Coronary artery (tissue), 2 donors: ENCODE data around the gene RALGAPB.
"Not testable (repeated sequence)": the region's sequence is repeated elsewhere in the genome, so short reads cannot be mapped to it uniquely, and the experiment has no call there.

ENCODE experiments used
- DNase-seq: peaks from one replicate; pipeline ENCODE4 v3.0.0-alpha.2; 2017; ENCODE audit warnings: low spot score
- H3K27ac ChIP-seq, 2 donors: fragments of 200-600 bp; sonication (generic); one replicate each; pipeline ENCODE4 v1.5.1; 2016 to 2019
- H3K4me3 ChIP-seq: fragments of 200-600 bp; sonication (generic); 2 replicates; pipeline ENCODE4 v1.5.1; 2016; ENCODE audit warnings: mild to moderate bottlenecking, moderate library complexity
- CTCF ChIP-seq: fragments of 200-600 bp; sonication (generic); IDR thresholded peaks from one replicate; pipeline ENCODE4 v1.5.1; 2019; ENCODE audit warnings: antibody characterized with exemption

RALGAPB gene

GRCh38 chr20:38454556-38455473 is 17.8 kb upstream of the RALGAPB start:
- no peak overlapping the region for H3K27ac ChIP-seq
- H3K4me3 ChIP-seq = no peak overlapping the region
- DNase-seq = peak; percentile 28
- no peak for TF ChIP-seq CTCF

GRCh38 chr20:38458314-38458713 is 14.3 kb upstream of the RALGAPB start:
- TF ChIP-seq CTCF = no peak
- H3K4me3 ChIP-seq = no peak overlapping the region
- no peak overlapping the region for H3K27ac ChIP-seq
- DNase-seq = peak; percentile 19

DNA sequence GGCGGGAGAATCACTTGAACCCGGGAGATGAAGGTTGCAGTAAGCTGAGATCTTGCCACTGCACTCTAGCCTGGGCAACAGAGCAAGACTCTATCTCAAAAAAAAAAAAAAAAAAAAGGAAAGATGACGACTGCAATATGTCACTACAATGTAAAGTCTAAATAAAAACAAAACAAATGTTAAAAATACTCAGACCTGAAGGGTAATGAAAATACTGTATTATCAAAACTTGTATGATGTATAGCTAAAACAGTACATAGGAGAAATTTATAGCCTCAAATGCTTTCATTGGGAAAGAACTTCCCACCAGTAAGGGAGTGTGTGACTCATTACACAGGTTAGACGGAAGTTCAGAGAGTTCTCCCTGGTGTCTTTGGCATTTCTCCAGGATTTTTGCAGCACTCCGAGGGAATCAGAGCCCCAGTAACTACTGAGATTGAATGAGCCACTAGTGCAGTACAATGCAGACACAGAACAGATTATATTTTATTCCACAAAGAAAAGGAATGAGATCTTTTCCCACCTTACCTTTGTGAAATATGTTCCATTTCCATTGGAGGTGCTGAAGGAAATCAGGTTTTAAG is 12.5 kb upstream of the RALGAPB start:
- Histone ChIP-seq H3K27ac (no peak overlapping the region), H3K4me3 (no peak overlapping the region)
- DNase-seq = peak; percentile 28
- TF ChIP-seq CTCF = no peak

DNA sequence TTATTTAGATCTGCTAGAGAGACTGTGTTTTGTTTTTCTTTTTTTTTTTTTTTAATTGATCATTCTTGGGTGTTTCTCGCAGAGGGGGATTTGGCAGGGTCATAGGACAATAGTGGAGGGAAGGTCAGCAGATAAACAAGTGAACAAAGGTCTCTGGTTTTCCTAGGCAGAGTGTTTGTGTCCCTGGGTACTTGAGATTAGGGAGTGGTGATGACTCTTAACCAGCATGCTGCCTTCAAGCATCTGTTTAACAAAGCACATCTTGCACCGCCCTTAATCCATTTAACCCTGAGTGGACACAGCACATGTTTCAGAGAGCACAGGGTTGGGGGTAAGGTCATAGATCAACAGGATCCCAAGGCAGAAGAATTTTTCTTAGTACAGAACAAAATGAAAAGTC is 12.0 kb upstream of the RALGAPB start:
- not testable (repeated sequence) for H3K4me3 ChIP-seq, H3K27ac ChIP-seq, DNase-seq

DNA sequence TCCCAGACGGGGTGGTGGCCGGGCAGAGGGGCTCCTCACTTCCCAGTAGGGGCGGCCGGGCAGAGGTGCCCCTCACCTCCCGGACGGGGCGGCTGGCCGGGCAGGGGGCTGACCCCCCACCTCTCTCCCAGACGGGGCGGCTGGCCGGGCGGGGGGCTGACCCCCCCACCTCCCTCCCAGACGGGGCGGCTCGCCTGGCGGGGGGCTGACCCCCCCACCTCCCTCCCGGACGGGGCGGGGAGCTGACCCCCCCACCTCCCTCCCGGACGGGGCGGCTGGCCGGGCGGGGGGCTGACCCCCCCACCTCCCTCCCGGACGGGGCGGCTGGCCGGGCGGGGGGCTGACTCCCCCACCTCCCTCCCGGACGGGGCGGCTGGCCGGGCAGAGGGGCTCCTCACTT is 11.5 kb upstream of the RALGAPB start:
- not testable (repeated sequence) for DNase-seq, H3K4me3 ChIP-seq, H3K27ac ChIP-seq

DNA sequence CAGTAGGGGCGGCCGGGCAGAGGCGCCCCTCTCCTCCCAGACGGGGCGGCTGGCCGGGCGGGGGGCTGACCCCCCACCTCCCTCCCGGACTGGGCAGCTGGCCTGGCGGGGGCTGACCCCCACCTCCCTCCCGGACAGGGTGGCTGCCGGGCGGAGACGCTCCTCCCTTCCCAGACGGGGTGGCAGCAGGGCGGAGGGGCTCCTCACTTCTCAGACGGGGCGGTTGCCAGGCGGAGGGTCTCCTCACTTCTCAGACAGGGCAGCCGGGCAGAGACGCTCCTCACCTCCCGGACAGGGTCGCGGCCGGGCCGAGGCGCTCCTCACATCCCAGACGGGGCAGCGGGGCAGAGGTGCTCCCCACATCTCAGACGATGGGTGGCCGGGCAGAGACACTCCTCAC is 11.1 kb upstream of the RALGAPB start:
- not testable (repeated sequence) for H3K27ac ChIP-seq, H3K4me3 ChIP-seq, DNase-seq

- DNase-seq = no peak
- no peak for TF ChIP-seq CTCF
- Histone ChIP-seq H3K4me3 (no peak overlapping the region), H3K27ac (no peak overlapping the region)
Observed at GRCh38 chr20:38466171-38466570, 6.5 kb upstream of the RALGAPB start.

DNA sequence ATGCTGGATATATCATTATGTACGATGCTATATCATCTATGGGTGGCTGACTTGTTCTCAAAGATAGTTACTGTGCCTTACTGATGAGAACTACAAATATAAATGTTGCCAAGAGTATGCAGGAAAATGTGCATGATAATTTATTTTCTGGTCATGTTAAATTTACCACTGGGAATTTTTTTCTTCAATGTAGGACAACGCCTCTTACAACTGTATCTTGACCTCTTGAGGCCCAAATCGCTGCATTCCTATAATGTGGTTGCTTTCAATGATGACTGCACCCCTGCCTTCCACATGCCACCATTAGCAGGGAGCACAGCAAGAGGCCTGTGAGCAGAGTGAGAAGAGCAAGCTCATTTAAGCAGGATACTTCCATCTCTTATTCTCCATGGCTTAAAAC is 5.7 kb upstream of the RALGAPB start:
- no peak overlapping the region for H3K27ac ChIP-seq
- no peak for DNase-seq
- no peak for TF ChIP-seq CTCF
- no peak overlapping the region for H3K4me3 ChIP-seq
